Measurements from ENCODE around the gene TRIM17.

- no peak for TF ChIP-seq POLR2A (IDR thresholded peaks at IDR 0.05)
- no peak for TF ChIP-seq CTCF (IDR thresholded peaks at IDR 0.05 in 4 of 5, conservative IDR thresholded peaks at IDR 0.05 in 1 of 5)
Observed at GRCh38 chr1:228420968-228421826, 4.5 kb upstream of the TRIM17 start.
